Caco-2 (cell line): Measurements from ENCODE around the gene ATP5PD. TPM values are rescaled to one million over a fixed set of nuclear protein-coding genes. Genes with fewer than 3 reads are reported as not detected.
"Not testable (repeated sequence)": the region's sequence is repeated elsewhere in the genome, so short reads cannot be mapped to it uniquely, and the experiment has no call there.

ENCODE experiments used
- BruUV-seq: library from RNA; stranded (reverse); fragments of 400-500 nt; replicated peaks from 2 replicates; lab custom pipeline; 2021; lab: Mats Ljungman, UMichigan
- CTCF ChIA-PET: fragments of 300-600 bp; sonication (Branson Sonifier 250); formaldehyde crosslinking; loops from one replicate; lab custom pipeline; 2022; ENCODE audit warnings: antibody characterized with exemption; lab: Charles Lee
- POLR2A ChIA-PET: fragments of 300-600 bp; sonication (Branson Sonifier 250); formaldehyde crosslinking; loops from one replicate; lab custom pipeline; 2022; ENCODE audit warnings: antibody characterized with exemption; lab: Charles Lee
- DNase-seq, 2 experiments: peaks; one replicate each; pipeline versions ENCODE4 v3.0.0 to v3.0.0-alpha.2; 2020 to 2022
- H3K27me3 ChIP-seq: replicated peaks from 2 replicates; pipeline ENCODE4 v1.6.0; 2011; ENCODE audit warnings: low read length; ENCODE audit not compliant: control insufficient read depth, insufficient read depth
- H3K36me3 ChIP-seq: 2 replicates; pipeline ENCODE4 v1.5.1; 2011; ENCODE audit warnings: low read length; ENCODE audit not compliant: control insufficient read depth, insufficient read depth
- H3K4me1 ChIP-seq: fragments of 250-450 bp; sonication (Bioruptor Pico); 2 replicates; pipeline ENCODE4 v1.5.1; 2020; ENCODE audit warnings: mild to moderate bottlenecking
- H3K4me3 ChIP-seq: 2 replicates; pipeline ENCODE4 v1.5.1; 2011; ENCODE audit warnings: low read depth, mild to moderate bottlenecking, control low read depth, low read length
- H3K9me3 ChIP-seq: fragments of 250-450 bp; sonication (Bioruptor Pico); 2 replicates; pipeline ENCODE4 v1.5.1; 2020; ENCODE audit warnings: mild to moderate bottlenecking, moderate library complexity
- H3K27ac Mint-ChIP-seq: one replicate; pipeline ENCODE4 v1.8.0; 2022; ENCODE audit warnings: mixed read lengths; ENCODE audit not compliant: unreplicated experiment
- H3K27me3 Mint-ChIP-seq: one replicate; pipeline ENCODE4 v1.8.0; 2022; ENCODE audit warnings: mixed read lengths; ENCODE audit not compliant: insufficient read depth, unreplicated experiment
- H3K36me3 Mint-ChIP-seq: one replicate; pipeline ENCODE4 v1.8.0; 2022; ENCODE audit warnings: mild to moderate bottlenecking, mixed read lengths; ENCODE audit not compliant: insufficient read depth, unreplicated experiment
- H3K4me1 Mint-ChIP-seq: one replicate; pipeline ENCODE4 v1.8.0; 2022; ENCODE audit warnings: low read depth, mixed read lengths; ENCODE audit not compliant: unreplicated experiment
- H3K4me3 Mint-ChIP-seq: one replicate; pipeline ENCODE4 v1.8.0; 2022; ENCODE audit warnings: mild to moderate bottlenecking, moderate library complexity, mixed read lengths; ENCODE audit not compliant: unreplicated experiment
- H3K9me3 Mint-ChIP-seq: one replicate; pipeline ENCODE4 v1.8.0; 2022; ENCODE audit warnings: mixed read lengths; ENCODE audit not compliant: unreplicated experiment
- intact Hi-C: fragments of 100-400 bp; cut with micrococcal nuclease; formaldehyde crosslinking; loops from one replicate; pipeline ENCODE4 v1.10.0; 2022; ENCODE audit not compliant: unreplicated experiment
- total RNA-seq: library from RNA; stranded (reverse); gene quantifications from 2 replicates; pipeline ENCODE4 v1.2.3, GENCODE V29; 2022
- TF ChIP-seq, protein P1 (sequence below), 2 experiments: fragments of 200-600 bp in 1 of 2; IDR thresholded peaks; 1 replicate in 1 of 2; 2 replicates in 1 of 2; pipeline versions ENCODE4 v1.5.1 to v1.8.0; 2011 to 2022; ENCODE audit warnings: antibody characterized with exemption in 1 of 2, control low read depth in 1 of 2, inconsistent platforms in 1 of 2, low read depth in 1 of 2, low read length in 1 of 2, mild to moderate bottlenecking in 1 of 2, moderate library complexity in 1 of 2; ENCODE audit not compliant: insufficient read depth in 1 of 2, severe bottlenecking in 1 of 2, unreplicated experiment in 1 of 2

Gene ATP5PD
- total RNA-seq, 1 experiment from 2014 or later = 316 TPM

DNA sequence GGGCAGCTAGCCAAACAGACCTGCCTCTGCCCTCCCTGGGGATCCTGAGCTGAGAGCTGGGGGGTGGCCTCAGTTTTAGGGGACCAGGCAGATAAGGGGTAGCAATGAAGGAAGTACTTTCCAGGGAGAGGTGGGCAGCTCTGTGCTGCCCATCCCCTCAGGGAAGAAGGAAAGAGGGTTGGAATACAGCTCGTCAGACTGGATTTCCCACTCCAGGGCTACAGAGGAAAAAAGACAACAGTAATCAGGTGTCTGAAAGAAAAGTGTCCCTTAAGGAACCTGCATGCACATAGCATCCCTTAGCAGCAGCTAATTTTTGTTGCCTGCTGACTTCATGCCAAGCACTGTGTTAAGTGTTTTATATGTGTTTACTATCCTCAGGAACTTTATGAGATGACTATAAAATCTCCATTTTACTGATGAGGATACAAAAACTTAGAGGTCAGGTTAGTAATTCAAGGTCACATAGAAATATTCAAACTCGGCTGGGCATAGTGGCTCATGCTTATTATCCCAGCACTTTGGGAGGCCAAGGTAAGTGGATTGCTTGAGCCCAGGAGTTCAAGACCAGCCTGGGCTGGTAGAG is 37.5 kb downstream of the ATP5PD start:
- H3K27ac Mint-ChIP-seq = no peak overlapping the region
- peaks cover 18% of the 10 kb centered on the region for H3K4me1 Mint-ChIP-seq
- H3K27me3 Mint-ChIP-seq = no peaks in the 10 kb centered on the region

DNA sequence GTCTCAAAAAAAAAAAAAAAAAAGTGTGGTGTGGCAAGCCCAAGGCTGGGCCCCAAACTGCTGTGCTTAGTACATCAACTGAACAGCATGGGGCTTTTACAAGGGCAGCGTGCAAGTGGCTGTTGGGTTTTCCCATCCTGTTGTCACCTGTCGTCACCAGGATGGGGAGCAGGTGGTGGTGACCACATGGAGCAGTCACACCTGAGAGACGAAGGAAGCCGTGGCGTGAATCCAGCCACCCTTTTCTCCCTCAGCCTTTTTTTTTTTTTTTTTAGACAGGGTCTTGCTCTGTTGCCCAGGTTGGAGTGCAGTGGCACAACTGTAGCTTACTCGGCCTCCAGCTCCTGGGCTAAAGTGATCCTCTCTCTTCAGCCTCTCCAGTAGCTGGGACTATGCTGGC is 38.4 kb downstream of the ATP5PD start:
- no peak overlapping the region for H3K27ac Mint-ChIP-seq
- CTCF ChIA-PET = interaction anchor here (0.8 to 4.4 kb wide), 4 partner anchors 20 to 47 kb away, joined by 4 to 61 read pairs (median 10); partner anchors contain the start of gene CDR2L
- POLR2A ChIA-PET = no interaction called here

More for the DNA sequence above, 37.5 kb downstream of the ATP5PD start:
- Mint-ChIP-seq H3K9me3 (no peaks in the 10 kb centered on the region), H3K36me3 (peaks cover 16% of the 10 kb centered on the region), H3K4me3 (no peak overlapping the region)
- no TSS peak for BruUV-seq
- Histone ChIP-seq H3K36me3 (no peaks in the 10 kb centered on the region), H3K4me3 (no peak overlapping the region), H3K4me1 (peaks cover 3% of the 10 kb centered on the region; the same call in 1 of the 2 replicates), H3K9me3 (no peaks in the 10 kb centered on the region), H3K27me3 (no peaks in the 10 kb centered on the region)
- intact Hi-C loops = no loop called here
- POLR2A ChIA-PET = interaction anchor here (0.6 kb wide), 2 partner anchors 26 to 118 kb away, joined by 3 read pairs; no protein-coding TSS in a partner anchor
- TF ChIP-seq, protein P1, sequence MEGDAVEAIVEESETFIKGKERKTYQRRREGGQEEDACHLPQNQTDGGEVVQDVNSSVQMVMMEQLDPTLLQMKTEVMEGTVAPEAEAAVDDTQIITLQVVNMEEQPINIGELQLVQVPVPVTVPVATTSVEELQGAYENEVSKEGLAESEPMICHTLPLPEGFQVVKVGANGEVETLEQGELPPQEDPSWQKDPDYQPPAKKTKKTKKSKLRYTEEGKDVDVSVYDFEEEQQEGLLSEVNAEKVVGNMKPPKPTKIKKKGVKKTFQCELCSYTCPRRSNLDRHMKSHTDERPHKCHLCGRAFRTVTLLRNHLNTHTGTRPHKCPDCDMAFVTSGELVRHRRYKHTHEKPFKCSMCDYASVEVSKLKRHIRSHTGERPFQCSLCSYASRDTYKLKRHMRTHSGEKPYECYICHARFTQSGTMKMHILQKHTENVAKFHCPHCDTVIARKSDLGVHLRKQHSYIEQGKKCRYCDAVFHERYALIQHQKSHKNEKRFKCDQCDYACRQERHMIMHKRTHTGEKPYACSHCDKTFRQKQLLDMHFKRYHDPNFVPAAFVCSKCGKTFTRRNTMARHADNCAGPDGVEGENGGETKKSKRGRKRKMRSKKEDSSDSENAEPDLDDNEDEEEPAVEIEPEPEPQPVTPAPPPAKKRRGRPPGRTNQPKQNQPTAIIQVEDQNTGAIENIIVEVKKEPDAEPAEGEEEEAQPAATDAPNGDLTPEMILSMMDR (IDR thresholded peaks at IDR 0.05; ENCODE audit: insufficient read depth in 1 of 2, low read depth in 1 of 2, low read length in 1 of 2, severe bottlenecking in 1 of 2, unreplicated experiment in 1 of 2) = no peak
- DNase-seq = no peak
- CTCF ChIA-PET = interaction anchor here (0.6 to 4.4 kb wide), 4 partner anchors 21 to 151 kb away, joined by 5 to 61 read pairs (median 10); partner anchors contain the start of gene CDR2L

DNA sequence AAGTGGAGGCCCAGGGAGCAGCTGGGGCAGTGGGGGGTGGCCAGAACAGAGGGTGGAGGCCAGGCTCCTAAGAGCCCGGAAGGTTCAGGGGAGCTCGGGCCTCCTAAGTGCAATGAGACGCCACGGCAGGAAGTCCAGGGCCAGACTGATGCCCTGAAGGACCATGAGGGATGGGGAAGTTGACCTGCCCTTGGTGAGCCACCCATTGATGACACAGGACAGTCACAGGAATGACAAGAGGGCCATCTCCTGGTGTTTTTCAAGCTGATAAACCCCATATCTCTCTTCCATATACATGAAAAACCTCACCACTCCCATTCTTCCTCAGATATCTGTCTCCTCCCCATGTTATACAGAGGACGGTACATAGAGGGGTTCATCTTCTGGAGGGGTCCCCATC is 40.1 kb downstream of the ATP5PD start:
- no peaks in the 10 kb centered on the region for H3K9me3 Mint-ChIP-seq
- peak in 1 of 2 experiments; percentile 46 for DNase-seq
- Histone ChIP-seq H3K9me3 (no peaks in the 10 kb centered on the region), H3K4me1 (peaks cover 3% of the 10 kb centered on the region; the same call in 1 of the 2 replicates), H3K36me3 (no peaks in the 10 kb centered on the region; the same call in 1 of the 2 replicates), H3K4me3 (no peak overlapping the region), H3K27me3 (no peaks in the 10 kb centered on the region)
- no TSS peak for BruUV-seq
- CTCF ChIA-PET = interaction anchor here (0.6 to 4.4 kb wide), 3 partner anchors 43 to 50 kb away, joined by 3 to 61 read pairs (median 5); no protein-coding TSS in a partner anchor
- TF ChIP-seq, protein P1 (IDR thresholded peaks at IDR 0.05; ENCODE audit: insufficient read depth in 1 of 2, low read depth in 1 of 2, low read length in 1 of 2, severe bottlenecking in 1 of 2, unreplicated experiment in 1 of 2) = peak in 1 of 2 experiments; percentile 33
- H3K27ac Mint-ChIP-seq = no peak overlapping the region
- POLR2A ChIA-PET = no interaction called here
- H3K4me1 Mint-ChIP-seq = no peaks in the 10 kb centered on the region
- no peak overlapping the region for H3K4me3 Mint-ChIP-seq
- intact Hi-C loops = loop anchor here (1.0 kb wide), 3 partner anchors 19 to 83 kb away; partner anchors contain the start of genes CDR2L and USH1G
- H3K36me3 Mint-ChIP-seq = peaks cover 21% of the 10 kb centered on the region
- no peaks in the 10 kb centered on the region for H3K27me3 Mint-ChIP-seq

More for the DNA sequence above, 38.4 kb downstream of the ATP5PD start:
- no peaks in the 10 kb centered on the region for H3K27me3 Mint-ChIP-seq
- peaks cover 10% of the 10 kb centered on the region for H3K4me1 Mint-ChIP-seq
- H3K9me3 Mint-ChIP-seq = no peaks in the 10 kb centered on the region
- H3K27me3 ChIP-seq = no peaks in the 10 kb centered on the region
- no peaks in the 10 kb centered on the region for H3K9me3 ChIP-seq
- H3K4me3 ChIP-seq = no peak overlapping the region
- H3K4me3 Mint-ChIP-seq = no peak overlapping the region
- no peak for DNase-seq
- intact Hi-C loops = no loop called here
- no peaks in the 10 kb centered on the region; the same call in 1 of the 2 replicates for H3K36me3 ChIP-seq
- TF ChIP-seq, protein P1 (IDR thresholded peaks at IDR 0.05; ENCODE audit: insufficient read depth in 1 of 2, low read depth in 1 of 2, low read length in 1 of 2, severe bottlenecking in 1 of 2, unreplicated experiment in 1 of 2) = no peak
- H3K36me3 Mint-ChIP-seq = peaks cover 12% of the 10 kb centered on the region
- no TSS peak for BruUV-seq
- peaks cover 3% of the 10 kb centered on the region; the same call in 1 of the 2 replicates for H3K4me1 ChIP-seq

DNA sequence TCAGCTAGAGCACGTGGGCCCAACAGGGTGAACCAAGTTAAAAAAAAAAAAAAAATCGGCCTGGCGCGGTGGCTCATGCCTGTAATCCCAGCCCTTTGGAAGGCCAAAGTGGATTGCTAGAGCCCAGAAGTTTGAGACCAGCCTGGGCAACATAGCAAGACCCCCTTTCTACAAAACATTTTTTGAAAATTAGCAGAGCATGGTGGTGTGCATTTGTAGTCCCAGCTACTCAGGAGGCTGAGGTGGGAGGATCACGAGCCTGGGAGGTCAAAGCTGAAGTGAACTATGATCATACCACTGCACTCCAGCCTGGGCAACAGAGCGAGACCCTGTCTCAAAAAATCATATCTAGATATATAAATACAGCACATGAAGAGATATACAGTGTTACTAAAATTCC is 40.7 kb downstream of the ATP5PD start:
- POLR2A ChIA-PET = not testable (repeated sequence)
- peaks cover 23% of the 10 kb centered on the region for H3K36me3 Mint-ChIP-seq
- intact Hi-C loops = loop anchor here (1.0 kb wide), 3 partner anchors 19 to 83 kb away; partner anchors contain the start of genes CDR2L and USH1G

More for the DNA sequence above, 40.7 kb downstream of the ATP5PD start:
- H3K27ac Mint-ChIP-seq, H3K27me3 Mint-ChIP-seq, H3K4me1 Mint-ChIP-seq, H3K4me1 ChIP-seq, H3K36me3 ChIP-seq, H3K27me3 ChIP-seq, H3K4me3 ChIP-seq, H3K9me3 ChIP-seq, DNase-seq, H3K9me3 Mint-ChIP-seq, H3K4me3 Mint-ChIP-seq, BruUV-seq: not testable (repeated sequence)
- CTCF ChIA-PET = interaction anchor here (0.6 to 4.4 kb wide), 3 partner anchors 42 to 45 kb away, joined by 3 to 61 read pairs (median 5); no protein-coding TSS in a partner anchor
